Sigmoid colon (tissue), 4 donors: ENCODE measurements around the gene MYO9A.

ENCODE experiments used
- CTCF ChIP-seq, 4 experiments: fragments of 450-650 bp in 3 of 4; fragments of 200-600 bp in 1 of 4; IDR thresholded peaks; one replicate each; pipeline ENCODE4 v1.5.1; 2016 to 2019; ENCODE audit warnings: antibody characterized with exemption in 4 of 4, mild to moderate bottlenecking in 3 of 4, moderate library complexity in 2 of 4
- POLR2A ChIP-seq, 2 donors: fragments of 450-650 bp; IDR thresholded peaks; one replicate each; pipeline ENCODE4 v1.6.1; 2016; ENCODE audit warnings: antibody characterized with exemption in 2 of 2, mild to moderate bottlenecking in 2 of 2, moderate library complexity in 2 of 2
- POLR2AphosphoS5 ChIP-seq, 4 donors: sonication (generic); formaldehyde crosslinking; IDR thresholded peaks; one replicate each; pipeline ENCODE4 v1.6.1; 2017; ENCODE audit warnings: antibody characterized with exemption in 4 of 4

- TF ChIP-seq CTCF (IDR thresholded peaks at IDR 0.05) (no peak), POLR2A (IDR thresholded peaks at IDR 0.05) (no peak), POLR2AphosphoS5 (IDR thresholded peaks at IDR 0.05) (no peak)
Measured at GRCh38 chr15:71883447-71883846, 234.5 kb downstream of the MYO9A start.
